Measurements from ENCODE around the gene SEC22A.

The SEC22A gene

GRCh38 chr3:123319760-123320159 lies 118.0 kb downstream of the SEC22A start:
- TF ChIP-seq CTCF (IDR thresholded peaks at IDR 0.05; ENCODE audit: low read depth, low read length) = no peak
- no peak overlapping the region for H3K4me3 ChIP-seq (replicated peaks in 1 of 2; ENCODE audit: low read depth in 2 of 2, low read length in 2 of 2)
- DNase-seq (ENCODE audit: low read depth in 2 of 2) = no peak

- DNase-seq (ENCODE audit: low read depth in 2 of 2) = no peak
- H3K4me3 ChIP-seq (replicated peaks in 1 of 2; ENCODE audit: low read depth in 2 of 2, low read length in 2 of 2) = no peak overlapping the region
- TF ChIP-seq CTCF (IDR thresholded peaks at IDR 0.05; ENCODE audit: low read depth, low read length) = no peak
Observed at GRCh38 chr3:123320221-123320620, 118.5 kb downstream of the SEC22A start.

GRCh38 chr3:123321806-123322205 lies 120.1 kb downstream of the SEC22A start:
- DNase-seq (ENCODE audit: low read depth in 2 of 2) = no peak
- TF ChIP-seq CTCF (IDR thresholded peaks at IDR 0.05; ENCODE audit: low read depth, low read length) = no peak
- H3K4me3 ChIP-seq (replicated peaks in 1 of 2; ENCODE audit: low read depth in 2 of 2, low read length in 2 of 2) = no peak overlapping the region

- no peak for TF ChIP-seq CTCF (IDR thresholded peaks at IDR 0.05; ENCODE audit: low read depth, low read length)
- DNase-seq (ENCODE audit: low read depth in 2 of 2) = no peak
Observed at GRCh38 chr3:123322866-123323265, 121.1 kb downstream of the SEC22A start.

More at GRCh38 chr3:123322866-123323265, 121.1 kb downstream of the SEC22A start:
- no peak overlapping the region for H3K4me3 ChIP-seq (replicated peaks in 1 of 2; ENCODE audit: low read depth in 2 of 2, low read length in 2 of 2)
